Testis (tissue), 3 donors: ENCODE measurements around the gene ZXDA. TPM values are rescaled to one million over a fixed set of nuclear protein-coding genes. Genes with fewer than 3 reads are reported as not detected.
A peak's percentile ranks its signal among the peaks of the same experiment; 100 is the strongest.
"Not testable (repeated sequence)": the region's sequence is repeated elsewhere in the genome, so short reads cannot be mapped to it uniquely, and the experiment has no call there.

Experiments used
- DNase-seq: peaks from one replicate; pipeline ENCODE4 v3.0.0-alpha.2; 2019
- H3K27ac ChIP-seq, 2 donors: fragments of 200-600 bp; sonication (generic); one replicate each; pipeline ENCODE4 v1.5.1; 2019
- H3K27me3 ChIP-seq: fragments of 200-600 bp; sonication (generic); one replicate; pipeline ENCODE4 v1.5.1; 2019
- H3K36me3 ChIP-seq: fragments of 200-600 bp; sonication (generic); one replicate; pipeline ENCODE4 v1.5.1; 2017; ENCODE audit warnings: low read depth; ENCODE audit errors: missing control alignments
- H3K4me1 ChIP-seq: fragments of 200-600 bp; sonication (generic); one replicate; pipeline ENCODE4 v1.5.1; 2019
- H3K4me3 ChIP-seq, 2 donors: fragments of 200-600 bp; sonication (generic); one replicate each; pipeline ENCODE4 v1.5.1; 2017 to 2019
- H3K9me3 ChIP-seq: fragments of 200-600 bp; sonication (generic); one replicate; pipeline ENCODE4 v1.5.1; 2017
- POLR2A ChIP-seq: fragments of 450-650 bp; IDR thresholded peaks from one replicate; pipeline ENCODE4 v1.6.1; 2017; ENCODE audit warnings: antibody characterized with exemption, mild to moderate bottlenecking, moderate library complexity
- WGBS, 2 donors: methylation state at CpG; one replicate each; pipeline ENCODE4 v1.1.5; 2018; 5-methylcytosine and 5-hydroxymethylcytosine counted together
- intact Hi-C: fragments of 100-400 bp; cut with DNase I; formaldehyde crosslinking; loops from one replicate; pipeline ENCODE4 v1.15.1; 2023; ENCODE audit warnings: low total_unique reads
- polyA plus RNA-seq: library from polyadenylated mRNA; stranded (reverse); fragments of 350-450 nt; fragmentation: Illumina TruSeq; extraction: RNeasy Lipid Tissue Mini Kit (QIAGEN cat#74804); gene quantifications from one replicate; pipeline ENCODE4 v1.2.3, GENCODE V29; 2014; ENCODE audit warnings: low read depth, low replicate concordance; ENCODE audit not compliant: insufficient read depth
- total RNA-seq, 2 donors: library from RNA; depleted of rRNA; stranded (reverse); fragments of >200 nt; gene quantifications; one replicate each; pipeline ENCODE4 v1.2.3, GENCODE V29; 2016
- TF ChIP-seq, protein P1 (sequence below), 3 experiments: fragments of 450-650 bp in 2 of 3; fragments of 200-600 bp in 1 of 3; sonication (generic) in 1 of 3; IDR thresholded peaks; one replicate each; pipeline ENCODE4 v1.5.1; 2016 to 2019; ENCODE audit warnings: antibody characterized with exemption in 3 of 3, mild to moderate bottlenecking in 2 of 3, moderate library complexity in 1 of 3

ZXDA gene
- total and polyA plus RNA-seq, 3 donors from 2014 or later = 1.4 to 5.2 (median 4.7) TPM

DNA sequence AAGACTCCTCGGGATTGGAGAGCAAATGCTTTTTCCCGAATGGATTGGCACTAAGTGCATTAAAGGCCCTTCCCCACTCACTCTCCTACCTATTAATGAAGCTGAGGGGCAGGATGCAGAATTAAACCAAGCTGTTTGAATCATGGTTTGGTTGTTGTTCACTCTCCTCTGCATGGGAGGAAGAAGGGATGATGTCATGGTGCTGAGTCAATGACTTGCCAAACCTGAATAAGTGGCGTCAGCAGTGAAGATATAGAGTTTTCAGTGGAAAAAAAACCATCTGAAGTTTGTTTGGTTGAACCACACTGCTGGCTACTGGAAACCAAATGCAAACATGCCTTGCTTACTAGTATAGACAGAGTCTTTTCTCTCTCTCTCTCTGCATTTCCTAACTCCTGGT lies 19.8 kb upstream of the ZXDA start:
- intact Hi-C loops = no loop called here
- Histone ChIP-seq H3K4me3 (no peak overlapping the region), H3K4me1 (no peaks in the 10 kb centered on the region), H3K27me3 (no peaks in the 10 kb centered on the region), H3K36me3 (no peaks in the 10 kb centered on the region), H3K9me3 (no peaks in the 10 kb centered on the region), H3K27ac (no peak overlapping the region)
- no peak for DNase-seq
- WGBS, 2 donors = 50 to 76% methylated on average over 3 of the region's 3 CpGs
- TF ChIP-seq, protein P1, sequence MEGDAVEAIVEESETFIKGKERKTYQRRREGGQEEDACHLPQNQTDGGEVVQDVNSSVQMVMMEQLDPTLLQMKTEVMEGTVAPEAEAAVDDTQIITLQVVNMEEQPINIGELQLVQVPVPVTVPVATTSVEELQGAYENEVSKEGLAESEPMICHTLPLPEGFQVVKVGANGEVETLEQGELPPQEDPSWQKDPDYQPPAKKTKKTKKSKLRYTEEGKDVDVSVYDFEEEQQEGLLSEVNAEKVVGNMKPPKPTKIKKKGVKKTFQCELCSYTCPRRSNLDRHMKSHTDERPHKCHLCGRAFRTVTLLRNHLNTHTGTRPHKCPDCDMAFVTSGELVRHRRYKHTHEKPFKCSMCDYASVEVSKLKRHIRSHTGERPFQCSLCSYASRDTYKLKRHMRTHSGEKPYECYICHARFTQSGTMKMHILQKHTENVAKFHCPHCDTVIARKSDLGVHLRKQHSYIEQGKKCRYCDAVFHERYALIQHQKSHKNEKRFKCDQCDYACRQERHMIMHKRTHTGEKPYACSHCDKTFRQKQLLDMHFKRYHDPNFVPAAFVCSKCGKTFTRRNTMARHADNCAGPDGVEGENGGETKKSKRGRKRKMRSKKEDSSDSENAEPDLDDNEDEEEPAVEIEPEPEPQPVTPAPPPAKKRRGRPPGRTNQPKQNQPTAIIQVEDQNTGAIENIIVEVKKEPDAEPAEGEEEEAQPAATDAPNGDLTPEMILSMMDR (IDR thresholded peaks at IDR 0.05) = no peak
- no peak for TF ChIP-seq POLR2A

DNA sequence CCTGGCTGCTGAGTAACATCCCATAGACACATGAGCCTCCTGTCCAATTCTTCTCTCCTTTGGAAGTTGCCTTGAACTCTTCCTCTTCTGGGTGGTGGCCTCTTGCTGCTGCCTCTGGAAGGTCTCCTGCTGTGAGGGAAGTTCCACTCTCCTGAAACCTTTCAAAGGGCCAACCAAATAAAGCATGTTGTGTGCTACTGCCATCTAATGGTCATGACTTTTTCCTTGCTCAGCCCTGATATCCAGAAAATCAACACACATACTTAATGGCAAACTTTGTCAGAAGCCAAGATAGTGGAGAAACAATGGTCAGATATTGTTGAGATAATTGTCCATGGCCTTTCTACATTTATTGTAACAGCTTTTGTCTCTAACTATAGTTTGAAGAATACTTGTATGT lies 19.1 kb upstream of the ZXDA start:
- H3K4me1 ChIP-seq = no peaks in the 10 kb centered on the region
- no peak for DNase-seq
- H3K4me3 ChIP-seq = no peak overlapping the region
- H3K27me3 ChIP-seq = no peaks in the 10 kb centered on the region
- no peaks in the 10 kb centered on the region for H3K36me3 ChIP-seq
- no peak overlapping the region for H3K27ac ChIP-seq
- intact Hi-C loops = no loop called here
- no peaks in the 10 kb centered on the region for H3K9me3 ChIP-seq
- TF ChIP-seq, protein P1 (IDR thresholded peaks at IDR 0.05) = no peak
- TF ChIP-seq POLR2A = no peak

DNA sequence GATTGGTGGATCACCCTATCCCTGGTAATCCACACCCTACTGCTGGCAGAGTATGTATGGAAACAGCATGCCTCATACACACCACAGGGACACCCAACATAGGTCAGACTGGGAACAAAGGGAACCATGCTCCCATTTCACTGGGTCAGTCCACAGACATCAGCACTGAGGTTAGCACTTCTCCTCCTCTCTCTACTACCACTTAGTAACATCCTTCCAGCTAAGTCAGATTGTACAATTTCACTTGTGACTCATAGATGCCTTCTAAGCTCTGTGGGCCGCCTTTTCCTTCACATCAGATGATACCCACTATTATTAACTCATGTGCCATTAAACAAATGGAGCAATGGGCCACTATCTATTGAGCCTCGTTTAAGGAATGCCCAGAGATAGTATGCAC lies 15.5 kb upstream of the ZXDA start:
- Histone ChIP-seq H3K36me3 (no peaks in the 10 kb centered on the region), H3K9me3 (no peaks in the 10 kb centered on the region), H3K4me3 (no peak overlapping the region), H3K27ac (no peak overlapping the region), H3K4me1 (no peaks in the 10 kb centered on the region), H3K27me3 (no peaks in the 10 kb centered on the region)
- no peak for DNase-seq
- WGBS, 2 donors = 82 to 92% methylated on average over 2 of the region's 2 CpGs
- TF ChIP-seq POLR2A = no peak
- TF ChIP-seq, protein P1 (IDR thresholded peaks at IDR 0.05) = no peak
- intact Hi-C loops = no loop called here

DNA sequence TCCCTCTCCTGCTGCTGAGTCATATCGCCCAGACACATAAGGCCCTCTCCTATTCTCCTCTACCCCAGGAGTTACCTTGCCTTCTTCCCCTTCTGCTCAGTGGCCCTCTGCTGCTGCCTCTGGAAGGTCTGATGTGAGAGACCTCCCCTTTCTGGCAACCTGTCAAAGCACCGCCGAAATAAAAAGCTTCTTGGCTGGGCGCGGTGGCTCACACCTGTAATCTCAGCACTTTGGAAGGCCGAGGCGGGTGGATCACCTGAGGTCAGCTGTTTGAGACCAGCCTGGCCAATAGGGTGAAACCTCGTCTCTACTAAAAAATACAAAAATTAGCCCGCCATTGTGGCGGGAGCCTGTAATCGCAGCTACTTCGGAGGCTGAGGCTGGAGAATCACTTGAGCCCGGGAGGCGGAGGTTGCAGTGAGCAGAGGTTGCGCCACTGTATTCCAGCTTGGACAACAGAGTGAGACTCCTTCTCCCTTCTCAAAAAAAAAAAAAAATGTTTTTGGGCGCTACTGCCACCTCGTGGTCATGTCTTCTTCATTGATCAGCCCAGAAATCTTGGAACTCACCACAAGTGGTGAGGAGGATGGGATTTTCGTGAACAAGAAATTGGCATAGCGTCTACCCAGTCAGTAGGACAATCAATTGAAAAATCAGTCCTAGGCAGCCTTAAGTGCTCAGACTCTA lies 8.6 kb upstream of the ZXDA start:
- DNase-seq = no peak
- intact Hi-C loops = no loop called here
- TF ChIP-seq, protein P1 (IDR thresholded peaks at IDR 0.05) = peak in 2 of 3 experiments; percentile 16 to 36
- TF ChIP-seq POLR2A = no peak
- Histone ChIP-seq H3K27me3 (no peaks in the 10 kb centered on the region), H3K36me3 (no peaks in the 10 kb centered on the region), H3K4me1 (no peaks in the 10 kb centered on the region), H3K27ac (no peak overlapping the region), H3K9me3 (no peaks in the 10 kb centered on the region), H3K4me3 (no peak overlapping the region)
- WGBS, 2 donors = 32 to 49% methylated on average over 11 to 16 of the region's 19 CpGs

DNA sequence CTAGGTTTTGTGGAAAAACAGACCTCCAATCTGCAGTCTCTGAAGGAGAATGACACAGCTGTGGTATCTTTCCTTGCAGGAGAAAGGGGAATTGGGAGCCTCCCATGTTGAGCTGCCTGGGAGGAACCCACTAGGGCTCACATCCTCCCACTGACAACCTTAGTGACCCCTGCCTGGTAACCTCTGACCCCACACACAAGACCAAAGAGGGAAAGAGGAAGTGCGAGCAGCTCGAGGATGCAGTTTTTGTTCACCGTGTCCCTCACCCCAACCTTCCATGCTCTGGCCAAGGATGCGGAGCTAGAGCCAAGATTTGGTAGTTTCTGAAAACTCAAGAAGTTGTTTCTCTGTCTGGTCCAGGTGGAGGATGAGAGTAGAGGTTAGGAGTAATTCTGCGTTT lies 5.4 kb upstream of the ZXDA start:
- Histone ChIP-seq H3K27ac (no peak overlapping the region), H3K4me3 (no peak overlapping the region), H3K27me3 (no peaks in the 10 kb centered on the region), H3K9me3 (no peaks in the 10 kb centered on the region), H3K36me3 (no peaks in the 10 kb centered on the region), H3K4me1 (no peaks in the 10 kb centered on the region)
- TF ChIP-seq POLR2A = no peak
- TF ChIP-seq, protein P1 (IDR thresholded peaks at IDR 0.05) = no peak
- no peak for DNase-seq
- intact Hi-C loops = no loop called here
- 45 to 46% methylated on average over 5 of the region's 5 CpGs for WGBS, 2 donors

DNA sequence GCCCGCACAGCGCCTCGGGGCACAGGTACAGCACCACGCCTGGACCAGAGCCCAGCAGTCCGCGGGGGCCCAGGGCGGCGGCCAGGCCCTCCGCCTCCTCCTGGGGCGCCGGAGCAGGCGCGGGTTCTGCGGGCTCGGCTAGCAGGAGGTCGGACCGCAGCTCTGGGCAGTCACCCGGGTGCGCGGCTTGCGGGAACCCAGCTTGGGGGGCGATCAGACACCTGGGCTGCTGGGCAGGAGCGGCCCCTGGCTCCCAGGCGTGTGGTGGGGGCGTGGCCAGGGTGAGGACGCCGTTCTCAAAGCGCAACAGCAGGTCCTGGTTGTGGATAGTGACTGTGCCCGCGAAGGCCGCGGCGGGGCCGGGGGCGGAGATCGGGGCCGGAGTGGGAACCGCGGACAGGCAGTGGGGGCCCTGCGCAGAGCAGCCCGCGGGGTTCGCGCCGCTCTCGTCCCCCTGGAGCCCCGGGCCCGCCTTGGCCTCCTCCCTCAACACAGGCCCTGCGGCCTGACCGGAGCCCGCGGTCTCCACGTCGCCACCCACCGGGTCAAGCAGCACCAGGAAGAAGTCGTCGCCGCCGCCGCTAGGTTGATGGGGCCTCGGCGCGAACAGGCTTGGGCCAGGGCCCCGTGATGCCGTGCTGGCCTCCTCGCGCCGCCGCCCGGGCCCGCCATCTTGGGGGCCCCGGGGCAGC lies 517 bp downstream of the ZXDA start:
- no CpG with 5 or more reads among the region's 72 CpGs for WGBS, 2 donors
- peak; percentile 14 for DNase-seq

DNA sequence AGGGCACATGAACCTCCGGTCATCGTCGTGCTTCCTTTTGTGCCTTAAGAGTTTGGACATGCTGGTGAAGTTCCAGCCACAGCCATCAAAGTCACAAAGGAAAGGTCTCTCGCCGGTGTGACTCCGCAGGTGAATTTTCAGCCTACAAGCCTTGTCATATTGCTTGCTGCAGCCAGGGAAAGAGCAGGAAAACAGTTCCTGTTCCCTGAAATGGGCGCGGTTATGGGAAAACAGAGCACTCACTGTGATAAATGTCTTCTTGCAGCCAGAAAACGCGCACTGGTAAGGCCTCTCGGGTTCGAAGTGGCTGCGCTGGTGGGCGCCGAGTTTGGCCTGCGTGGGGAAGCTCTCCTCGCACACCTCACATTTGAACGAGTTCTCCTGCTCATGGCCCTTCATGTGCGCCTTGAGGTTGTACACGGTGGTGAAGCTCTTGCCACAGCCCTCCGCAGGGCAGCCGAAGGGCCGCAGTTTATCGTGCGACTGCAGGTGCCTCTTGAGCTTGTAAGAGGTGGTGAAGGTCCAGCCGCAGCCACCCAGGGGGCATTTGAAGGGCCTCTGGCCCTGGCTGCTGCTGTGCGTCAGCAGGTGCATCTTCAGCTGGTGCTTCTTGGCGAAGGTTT lies 1.2 kb downstream of the ZXDA start:
- H3K4me1 ChIP-seq, H3K27me3 ChIP-seq, H3K9me3 ChIP-seq, intact Hi-C loops, H3K36me3 ChIP-seq, DNase-seq: not testable (repeated sequence)
- 65 to 69% methylated on average over 5 to 13 of the region's 28 CpGs for WGBS, 2 donors
- H3K4me3 ChIP-seq = peak overlapping the region; percentile 44 to 45
- H3K27ac ChIP-seq = peak overlapping the region; percentile 74 to 88

More for the DNA sequence above, 517 bp downstream of the ZXDA start:
- intact Hi-C loops, H3K9me3 ChIP-seq, H3K36me3 ChIP-seq, H3K27me3 ChIP-seq, H3K4me1 ChIP-seq: not testable (repeated sequence)
- peak overlapping the region; percentile 79 to 88 for H3K27ac ChIP-seq
- H3K4me3 ChIP-seq = peak overlapping the region; percentile 44 to 45
